K562 (cell line): ENCODE measurements around the gene ZNF609. TPM values are rescaled to one million over a fixed set of nuclear protein-coding genes. Genes with fewer than 3 reads are reported as not detected.

Source experiments
- ATAC-seq: fragments of 200-7000 bp; cut with Tn5 transposase; 3 replicates; pipeline ENCODE4 v1.9.1; 2020; ENCODE audit warnings: moderate library complexity
- BruUV-seq: library from RNA; stranded (reverse); fragments of 400-500 nt; replicated peaks from 2 replicates; lab custom pipeline; 2021; lab: Mats Ljungman, UMichigan
- CTCF ChIA-PET: fragments of 300-600 bp; formaldehyde crosslinking; extraction: SDS; loops from one replicate; lab custom pipeline; 2021; ENCODE audit warnings: low intra/inter-chr PET ratio; lab: Yijun Ruan, JAX
- POLR2A ChIA-PET: fragments of 300-600, 350-650 bp; sonication (Branson Sonifier 250); formaldehyde crosslinking; extraction: SDS; loops from one replicate; lab custom pipeline; 2021; ENCODE audit warnings: antibody characterized with exemption, inconsistent platforms; lab: Yijun Ruan, JAX
- DNase-seq, 4 experiments: peaks; one replicate each; pipeline versions ENCODE4 v3.0.0 to v3.0.0-alpha.2; 2011 to 2018; ENCODE audit warnings: low spot score in 3 of 4, mixed read lengths in 3 of 4; ENCODE audit errors: extremely low read depth in 1 of 4
- FAIRE-seq: peaks from 2 replicates; lab custom pipeline; 2011; peaks lifted over from hg19 to GRCh38; lab: Jason Lieb, UNC
- H2AFZ ChIP-seq: 2 replicates; pipeline ENCODE4 v1.6.0; 2011; ENCODE audit warnings: low read depth, low read length, control low read depth, inconsistent platforms
- H3K27ac ChIP-seq: fragments of 200-600 bp; 3 replicates; pipeline ENCODE4 v1.8.0; 2011; ENCODE audit warnings: low read depth, mild to moderate bottlenecking, control low read depth, inconsistent platforms, low read length, moderate library complexity, mixed read lengths; ENCODE audit errors: extremely low read depth
- H3K27me3 ChIP-seq, 2 experiments: fragments of 300-600 bp in 1 of 2; 2 replicates in 1 of 2; 3 replicates in 1 of 2; pipeline versions ENCODE4 v1.6.0 to v1.8.0; 2011; ENCODE audit warnings: inconsistent platforms in 2 of 2, low read length in 2 of 2, mild to moderate bottlenecking in 1 of 2, mixed read lengths in 1 of 2, moderate library complexity in 1 of 2; ENCODE audit not compliant: control insufficient read depth in 2 of 2, insufficient read depth in 2 of 2
- H3K36me3 ChIP-seq: fragments of 300-600 bp; 3 replicates; pipeline ENCODE4 v1.8.0; 2011; ENCODE audit warnings: mild to moderate bottlenecking, low read length, inconsistent platforms; ENCODE audit not compliant: control insufficient read depth, insufficient read depth
- H3K4me1 ChIP-seq, 2 experiments: fragments of 200-600 bp in 1 of 2; replicated peaks in 1 of 2; 2 replicates in 1 of 2; 3 replicates in 1 of 2; pipeline versions ENCODE4 v1.5.1 to v1.8.0; 2011; ENCODE audit warnings: inconsistent platforms in 2 of 2, low read length in 2 of 2, mild to moderate bottlenecking in 1 of 2, mixed read lengths in 1 of 2, moderate library complexity in 1 of 2; ENCODE audit not compliant: control insufficient read depth in 2 of 2, insufficient read depth in 2 of 2
- H3K4me2 ChIP-seq: 2 replicates; pipeline ENCODE4 v1.6.1; 2011; ENCODE audit warnings: low read length, control low read depth, inconsistent platforms, mixed read lengths; ENCODE audit not compliant: insufficient read depth
- H3K4me3 ChIP-seq: fragments of 200-600 bp; sonication (generic), shearing (Covaris generic); 2 replicates; pipeline ENCODE4 v1.5.1; 2016; ENCODE audit warnings: control low read depth, inconsistent platforms
- H3K79me2 ChIP-seq: fragments of 200-600 bp; 3 replicates; pipeline ENCODE4 v1.8.0; 2011; ENCODE audit warnings: low read length, inconsistent platforms; ENCODE audit not compliant: control insufficient read depth, insufficient read depth
- H3K9ac ChIP-seq, 2 experiments: 2 replicates each; pipeline versions ENCODE4 v1.6.0 to v1.6.1; 2011; ENCODE audit warnings: low read depth in 2 of 2, low read length in 2 of 2, control low read depth in 1 of 2, inconsistent platforms in 1 of 2, mild to moderate bottlenecking in 1 of 2, mixed read lengths in 1 of 2; ENCODE audit not compliant: insufficient read depth in 1 of 2
- H3K9me1 ChIP-seq: one replicate; pipeline ENCODE4 v1.6.0; 2011; ENCODE audit warnings: inconsistent platforms, mild to moderate bottlenecking, low read length, moderate library complexity; ENCODE audit not compliant: control insufficient read depth, insufficient read depth
- H3K9me3 ChIP-seq: replicated peaks from 2 replicates; pipeline ENCODE4 v1.5.1; 2011; ENCODE audit warnings: low read depth, low read length, inconsistent platforms; ENCODE audit not compliant: control insufficient read depth, insufficient read depth
- H4K20me1 ChIP-seq: replicated peaks from 2 replicates; pipeline ENCODE4 v1.6.1; 2011; ENCODE audit warnings: low read length, inconsistent platforms, mixed read lengths; ENCODE audit not compliant: control insufficient read depth, insufficient read depth
- ATF4 ChIP-seq: fragments of 450-650 bp; formaldehyde crosslinking; IDR thresholded peaks from 2 replicates; pipeline ENCODE4 v1.4.0; 2022; ENCODE audit warnings: mild to moderate bottlenecking, moderate library complexity
- ATF7 ChIP-seq: fragments of 450-650 bp; IDR thresholded peaks from 2 replicates; pipeline ENCODE4 v1.7.1; 2014; ENCODE audit warnings: mild to moderate bottlenecking, moderate library complexity
- PBX2 ChIP-seq, 2 experiments: IDR thresholded peaks in 1 of 2; conservative IDR thresholded peaks in 1 of 2; 2 replicates each; pipeline ENCODE4 v1.6.1; 2016; ENCODE audit warnings: low read depth in 2 of 2, mild to moderate bottlenecking in 1 of 2, missing compliant biosample characterization in 1 of 2, missing genetic modification characterization in 1 of 2, moderate library complexity in 1 of 2
- PKNOX1 ChIP-seq: fragments of 450-650 bp; IDR thresholded peaks from 2 replicates; pipeline ENCODE4 v1.6.1; 2016
- PREB ChIP-seq: sonication (generic); formaldehyde crosslinking; IDR thresholded peaks from 2 replicates; pipeline ENCODE4 v1.8.1; 2023; ENCODE audit warnings: mild to moderate bottlenecking, missing genetic modification reagents
- RBFOX2 ChIP-seq: fragments of 200-400 bp; formaldehyde crosslinking; IDR thresholded peaks from 2 replicates; pipeline ENCODE4 v1.6.1; 2017; ENCODE audit warnings: low read depth, mild to moderate bottlenecking, low read length, moderate library complexity
- SLC30A9 ChIP-seq: fragments of 250-450 bp; sonication (Bioruptor Pico); IDR thresholded peaks from 2 replicates; pipeline ENCODE4 v1.8.0; 2022; ENCODE audit warnings: mild to moderate bottlenecking, moderate library complexity
- ZBTB5 ChIP-seq: fragments of 450-650 bp; IDR thresholded peaks from 2 replicates; pipeline ENCODE4 v1.6.1; 2017; ENCODE audit warnings: antibody characterized with exemption
- ZNF324 ChIP-seq: fragments of 250-450 bp; sonication (Bioruptor Pico); IDR thresholded peaks from 2 replicates; pipeline ENCODE4 v1.4.0; 2020; ENCODE audit warnings: mild to moderate bottlenecking
- WGBS: fragments of 100-300 bp; shearing (Covaris generic); methylation state at CpG from one replicate; pipeline ENCODE4 v1.1.6; 2016; ENCODE audit warnings: low coverage, mixed read lengths; ENCODE audit not compliant: insufficient coverage; ENCODE audit errors: missing lambda C conversion rate; 5-methylcytosine and 5-hydroxymethylcytosine counted together
- in situ Hi-C: fragments of 300-500 bp; cut with MboI; formaldehyde crosslinking; loops from 4 replicates; pipeline ENCODE4 v1.15.0; 2018; ENCODE audit warnings: inconsistent platforms, mixed read lengths
- intact Hi-C: fragments of 100-400 bp; cut with micrococcal nuclease; formaldehyde crosslinking; loops from 2 replicates; pipeline ENCODE4 v1.14.2; 2022
- polyA plus RNA-seq, 8 experiments: library from polyadenylated mRNA; depleted of rRNA in 4 of 8; stranded (reverse) in 5 of 8; unstranded in 3 of 8; fragments of >200 nt; fragmentation: Nextera tagmentation in 2 of 8; fragmentation: Illumina TruSeq in 1 of 8; extraction: Ambion mirVana in 2 of 8; extraction: Trizol in 1 of 8; gene quantifications; 2 replicates each; pipeline versions ENCODE4 v1.2.1 to v1.2.3, GENCODE V29; 2011 to 2014; ENCODE audit warnings: inconsistent platforms in 1 of 8, missing spikeins in 1 of 8
- total RNA-seq, 7 experiments: library from RNA; depleted of rRNA in 6 of 7; stranded (reverse); fragments of >200 nt in 6 of 7; fragmentation: Illumina TruSeq in 2 of 7; extraction: Trizol in 2 of 7; gene quantifications; 2 replicates each; pipeline versions ENCODE4 v1.2.1 to v1.2.3, GENCODE V29; 2011 to 2021; ENCODE audit warnings: low replicate concordance in 1 of 7

The ZNF609 gene
- total and polyA plus RNA-seq, 9 of the 15 experiments (the other 6 are each of a cell fraction or from before 2014, with no cell fraction given) = 3.0 to 38.7 (median 17.8) TPM

- no peak for TF ChIP-seq RBFOX2
Measured at GRCh38 chr15:64706011-64706911, 245.9 kb downstream of the ZNF609 start (continued).

GRCh38 chr15:64710676-64711428 is 250.5 kb downstream of the ZNF609 start:
- no peak overlapping the region for H3K9ac ChIP-seq
- no peak overlapping the region for H3K27ac ChIP-seq
- intact Hi-C loops (no loop called here), in situ Hi-C loops (no loop called here)
- ChIA-PET POLR2A (interaction anchor here (0.9 kb wide), 1 partner anchor 17 kb away, joined by 3 read pairs; no protein-coding TSS in a partner anchor), CTCF (no interaction called here)
- no peaks in the 10 kb centered on the region for H3K9me1 ChIP-seq
- WGBS = 23% methylated on average over 7 of the region's 7 CpGs
- H3K27me3 ChIP-seq = no peaks in the 10 kb centered on the region
- H3K4me3 ChIP-seq = no peak overlapping the region
- H4K20me1 ChIP-seq = no peaks in the 10 kb centered on the region
- no peak overlapping the region for H3K4me2 ChIP-seq
- H3K4me1 ChIP-seq = no peaks in the 10 kb centered on the region
- BruUV-seq = no TSS peak
- no peaks in the 10 kb centered on the region for H3K79me2 ChIP-seq
- H3K36me3 ChIP-seq = no peaks in the 10 kb centered on the region
- no peak for FAIRE-seq
- ATAC-seq = peak; percentile 58
- DNase-seq = no peak
- H2AFZ ChIP-seq = no peak overlapping the region
- no peaks in the 10 kb centered on the region for H3K9me3 ChIP-seq
- TF ChIP-seq ATF4 (CRISPR knock-in tag) = no peak
- TF ChIP-seq ATF7 = no peak
- TF ChIP-seq ZNF324 (CRISPR knock-in tag) = no peak
- TF ChIP-seq SLC30A9 (CRISPR knock-in tag) = no peak
- TF ChIP-seq ZBTB5 = no peak
- no peak for TF ChIP-seq PREB
- TF ChIP-seq PKNOX1 = peak; percentile 82
- no peak for TF ChIP-seq PBX2 (CRISPR knock-in tag; IDR thresholded peaks at IDR 0.05; ENCODE audit: low read depth)
- TF ChIP-seq PBX2 (tag; conservative IDR thresholded peaks at IDR 0.05; ENCODE audit: low read depth) = peak; percentile 53
